ENCODE results near the gene STK38L. TPM values are rescaled to one million over a fixed set of nuclear protein-coding genes. Genes with fewer than 3 reads are reported as not detected.

STK38L gene
- total and polyA plus RNA-seq, 2 of the 8 experiments (the other 6 are each of a cell fraction or from before 2014, with no cell fraction given) = 8.1 to 63.6 TPM

DNA sequence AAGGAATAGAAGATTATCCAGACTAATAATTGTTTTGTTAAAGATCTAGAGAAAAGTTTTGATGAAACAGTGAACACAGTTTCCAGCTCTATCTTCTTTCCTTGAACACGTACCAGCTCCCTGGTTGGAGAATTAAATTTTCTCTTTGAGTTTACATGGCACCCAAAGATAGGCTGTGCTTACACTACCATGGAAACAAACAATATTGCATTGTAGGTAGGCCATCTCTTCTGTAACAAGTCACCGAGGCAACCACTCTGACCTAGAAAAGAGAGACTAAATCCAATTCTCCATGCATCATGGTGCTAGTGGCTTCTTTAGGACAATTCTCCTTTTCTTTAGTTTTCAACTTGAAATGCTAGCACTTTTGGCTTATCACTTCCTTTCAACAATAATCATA, 98.5 kb downstream of the STK38L start:
- Histone ChIP-seq H2AK5ac (ENCODE audit: low read depth, low read length) (no peak overlapping the region), H3K79me2 (ENCODE audit: control insufficient read depth in 1 of 2, insufficient read depth in 2 of 2, low read length in 2 of 2) (peaks cover 0 to 71% of the 10 kb centered on the region in 2 experiments; a peak in 2 of 4 replicates)

More for the DNA sequence above, 98.5 kb downstream of the STK38L start:
- POLR2A ChIA-PET (ENCODE audit: partially characterized antibody) = no interaction called here
- Histone ChIP-seq H3K4me1 (replicated peaks in 1 of 4; ENCODE audit: control insufficient read depth in 3 of 4, insufficient read depth in 4 of 4, low read length in 3 of 4) (peaks cover 3 to 10% (median 5%) of the 10 kb centered on the region in 4 experiments; a peak in 4 of 7 replicates), H3K23ac (ENCODE audit: insufficient read length) (no peak overlapping the region), H2BK5ac (ENCODE audit: low read depth, low read length) (no peak overlapping the region), H4K8ac (ENCODE audit: extremely low read depth, insufficient read depth, low read length) (no peak overlapping the region), H2AFZ (ENCODE audit: low read length) (no peak overlapping the region), H3K4ac (replicated peaks; ENCODE audit: insufficient read length, low read depth, low read length) (no peak overlapping the region), H3K23me2 (ENCODE audit: low read depth, low read length) (no peaks in the 10 kb centered on the region), H3K27me3 (replicated peaks in 1 of 4; ENCODE audit: control insufficient read depth in 3 of 4, extremely low read depth in 1 of 4, insufficient read depth in 3 of 4, low read length in 3 of 4) (no peaks in the 10 kb centered on the region), H3K4me2 (ENCODE audit: insufficient read depth in 1 of 2, low read depth in 2 of 2, low read length in 2 of 2) (no peak overlapping the region), H4K5ac (ENCODE audit: insufficient read length, low read depth, low read length) (no peak overlapping the region), H3K36me3 (ENCODE audit: control insufficient read depth in 2 of 4, insufficient read depth in 4 of 4, low read length in 3 of 4) (no peaks in the 10 kb centered on the region), H3K9ac (replicated peaks in 1 of 4; ENCODE audit: extremely low read depth in 1 of 4, low read depth in 3 of 4, low read length in 3 of 4) (no peak overlapping the region), H3K4me3 (ENCODE audit: extremely low read depth in 1 of 4, insufficient read depth in 2 of 4, low read depth in 3 of 4, low read length in 4 of 4) (no peak overlapping the region), H3K79me1 (ENCODE audit: low read depth, low read length) (peaks cover 6% of the 10 kb centered on the region), H3K56ac (replicated peaks; ENCODE audit: insufficient read length, low read depth, low read length) (no peak overlapping the region), H4K91ac (replicated peaks; ENCODE audit: insufficient read length, low read length) (no peak overlapping the region), H3K9me3 (ENCODE audit: insufficient read depth in 2 of 2, low read depth in 1 of 2, low read length in 1 of 2) (no peaks in the 10 kb centered on the region), H2BK20ac (ENCODE audit: low read length) (no peak overlapping the region), H2BK120ac (replicated peaks; ENCODE audit: low read depth, low read length) (no peak overlapping the region), H4K20me1 (replicated peaks in 1 of 2; ENCODE audit: control insufficient read depth in 1 of 2, insufficient read depth in 2 of 2, low read length in 2 of 2) (peaks cover 2 to 9% of the 10 kb centered on the region in 2 experiments), H3K18ac (ENCODE audit: extremely low read depth, low read length) (no peak overlapping the region), H2BK15ac (ENCODE audit: low read length) (no peak overlapping the region), H3K27ac (ENCODE audit: low read depth, low read length) (no peak overlapping the region), H2BK12ac (ENCODE audit: low read depth, low read length) (no peak overlapping the region), H3K14ac (ENCODE audit: insufficient read length) (no peak overlapping the region)
- WGBS, 2 experiments (ENCODE audit: extremely low coverage in 1 of 2, insufficient coverage in 1 of 2, insufficient read length in 1 of 2, insufficient replicate concordance in 2 of 2, low coverage in 1 of 2, low lambda C conversion rate in 2 of 2, missing lambda C conversion rate in 1 of 2) = 88% methylated on average over 2 of the region's 2 CpGs; no CpG with 5 or more reads in 1 of the 2 experiments
- TF ChIP-seq POU5F1 (IDR thresholded peaks at IDR 0.05; ENCODE audit: low read depth, low read length) (no peak), EGR1 (IDR thresholded peaks at IDR 0.05; ENCODE audit: borderline replicate concordance, low read depth, low read length) (no peak), SAP30 (IDR thresholded peaks at IDR 0.05; ENCODE audit: insufficient read depth, insufficient replicate concordance, low read length) (no peak), CHD2 (IDR thresholded peaks at IDR 0.05; ENCODE audit: low read length) (no peak), RNF2 (IDR thresholded peaks at IDR 0.05; ENCODE audit: borderline replicate concordance, low read depth, low read length, missing control alignments, poor library complexity, severe bottlenecking) (no peak), NANOG (IDR thresholded peaks at IDR 0.05; ENCODE audit: insufficient read depth, low read depth, low read length, poor library complexity, severe bottlenecking) (no peak), FOSL1 (IDR thresholded peaks at IDR 0.05; ENCODE audit: insufficient read depth, low read depth, low read length) (no peak), YY1 (IDR thresholded peaks at IDR 0.05; ENCODE audit: low read depth, low read length) (no peak), RXRA (IDR thresholded peaks at IDR 0.05; ENCODE audit: insufficient read depth, low read depth, low read length) (no peak)
- TF ChIP-seq, protein P1, sequence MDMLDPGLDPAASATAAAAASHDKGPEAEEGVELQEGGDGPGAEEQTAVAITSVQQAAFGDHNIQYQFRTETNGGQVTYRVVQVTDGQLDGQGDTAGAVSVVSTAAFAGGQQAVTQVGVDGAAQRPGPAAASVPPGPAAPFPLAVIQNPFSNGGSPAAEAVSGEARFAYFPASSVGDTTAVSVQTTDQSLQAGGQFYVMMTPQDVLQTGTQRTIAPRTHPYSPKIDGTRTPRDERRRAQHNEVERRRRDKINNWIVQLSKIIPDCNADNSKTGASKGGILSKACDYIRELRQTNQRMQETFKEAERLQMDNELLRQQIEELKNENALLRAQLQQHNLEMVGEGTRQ (IDR thresholded peaks at IDR 0.05; ENCODE audit: low read length) = no peak
- CTCF ChIA-PET (ENCODE audit: partially characterized antibody) = interaction anchor here (1.0 kb wide), 1 partner anchor 41 kb away, joined by 3 read pairs; no protein-coding TSS in a partner anchor
- DNase-seq (ENCODE audit: low read depth in 1 of 2, low spot score in 2 of 2) = no peak
- FAIRE-seq = no peak

Measured in H1 (cell line).